Stimulated activated naive CD8-positive, alpha-beta T cell treated with anti-CD3 and anti-CD28 coated beads, Interleukin-15, Interleukin-2, amounts not matched to agents 100 U/mL and 50 U/mL, for 24 hours (primary cell): ENCODE data around the gene RPL36.
A peak's percentile ranks its signal among the peaks of the same experiment; 100 is the strongest.

Experiments
- ATAC-seq: fragments of 150-1000 bp; cut with Tn5 transposase; one replicate; pipeline ENCODE4 v1.10.0; 2021
- DNase-seq: peaks from one replicate; pipeline ENCODE4 v3.0.0; 2021

RPL36 gene

DNA sequence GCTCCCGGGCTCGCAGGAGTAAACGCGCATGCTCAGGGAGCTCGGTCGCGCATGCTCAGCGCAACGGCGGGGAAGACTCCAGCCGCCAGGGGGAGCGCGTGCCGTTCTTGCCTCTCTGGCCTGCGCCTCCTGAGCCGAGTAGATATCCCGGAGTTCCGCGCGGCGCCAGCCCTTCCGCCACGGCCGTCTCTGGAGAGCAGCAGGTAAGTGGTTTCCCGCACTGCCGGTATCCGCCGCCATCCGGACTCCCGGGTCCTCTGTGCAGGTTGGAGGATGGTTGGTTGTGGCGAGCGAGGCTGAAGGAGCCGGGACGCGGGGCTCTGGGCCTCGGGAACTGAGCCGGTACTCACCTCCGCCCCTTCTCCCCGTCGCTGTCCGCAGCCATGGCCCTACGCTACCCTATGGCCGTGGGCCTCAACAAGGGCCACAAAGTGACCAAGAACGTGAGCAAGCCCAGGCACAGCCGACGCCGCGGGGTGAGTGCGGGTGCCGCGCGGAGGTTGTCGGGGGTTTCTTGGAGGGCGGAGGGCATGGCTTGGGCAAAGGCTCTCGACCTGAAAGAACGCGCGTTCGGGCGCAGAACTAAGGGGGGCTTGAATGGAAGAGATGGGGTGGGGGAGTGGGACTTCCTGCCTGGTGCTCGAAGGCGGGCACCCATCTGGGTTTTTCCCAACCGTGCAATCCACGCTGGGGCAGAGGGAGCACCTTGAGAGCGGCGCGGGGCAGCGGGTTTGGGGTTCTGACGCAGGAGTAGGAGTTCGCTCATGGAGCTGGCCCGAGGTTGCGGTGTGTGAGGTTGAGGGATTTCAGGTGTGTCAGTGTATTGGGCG lies at the start of gene RPL36:
RPL36 (plus strand) TSS at position 171 of the 830 bp plus-strand sequence; CDS start at position 384, 213 bp downstream.
- ATAC-seq, result peak; percentile 41
- DNase-seq, result peak; percentile 99

DNA sequence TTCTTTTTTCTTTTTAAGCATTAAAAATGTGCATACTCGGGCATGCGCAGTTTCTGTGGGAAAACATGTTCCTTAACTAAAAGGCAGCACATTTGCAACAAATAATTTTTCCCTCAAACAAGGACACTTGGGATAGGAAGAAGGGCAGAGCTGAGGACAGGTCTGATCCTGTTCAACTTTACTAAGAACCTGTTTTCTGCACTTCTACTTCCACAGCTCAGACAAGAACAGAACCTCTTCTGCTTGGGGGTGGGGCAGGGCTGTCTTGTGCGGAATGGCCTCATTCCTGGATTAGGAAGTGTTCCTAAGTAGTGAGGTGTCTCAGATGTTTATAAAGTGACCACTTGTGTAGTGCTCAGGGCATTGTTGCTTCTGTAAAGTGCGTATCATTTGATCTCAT lies 48.9 kb upstream of the RPL36 start:
- no peak for ATAC-seq
- no peak for DNase-seq

DNA sequence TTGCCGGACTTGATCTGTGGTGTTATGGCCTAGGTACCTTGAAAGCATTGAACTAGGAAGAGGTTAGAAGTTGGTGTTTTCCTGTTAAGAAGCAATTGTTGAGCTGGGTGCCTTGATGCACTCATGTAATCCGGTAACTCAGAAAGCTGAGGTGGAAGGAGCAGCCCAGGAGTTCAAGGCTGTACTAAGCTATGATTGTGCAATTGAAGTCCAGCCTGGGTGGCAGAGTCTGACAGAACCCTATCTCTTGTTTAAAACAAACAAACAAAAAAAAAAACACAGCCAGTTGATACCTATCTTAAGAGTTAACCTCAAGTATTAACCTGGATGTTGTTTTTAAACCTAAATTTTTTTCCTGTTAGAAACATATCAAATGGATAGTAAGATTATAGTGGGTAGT lies 47.9 kb upstream of the RPL36 start:
- ATAC-seq (no peak), DNase-seq (no peak)

DNA sequence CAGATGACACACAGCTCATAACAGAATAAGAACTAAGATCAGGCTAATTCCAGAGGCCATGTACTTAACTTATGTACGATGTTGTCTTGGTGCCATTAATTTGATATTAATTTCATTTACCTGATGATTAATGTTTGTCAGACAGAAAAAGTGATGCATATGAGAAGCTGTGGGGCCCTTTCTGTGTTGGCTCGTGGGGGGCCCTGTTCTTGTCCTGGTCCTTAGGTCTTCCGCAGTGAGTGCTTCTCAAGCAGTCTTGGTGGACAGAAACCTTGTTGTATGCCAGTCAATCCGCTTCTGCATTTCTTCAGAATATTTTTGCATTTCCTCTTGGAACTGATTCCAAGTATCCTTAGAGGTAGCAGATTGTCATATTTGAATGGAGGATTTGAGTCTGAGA lies 47.0 kb upstream of the RPL36 start:
- no peak for ATAC-seq

DNA sequence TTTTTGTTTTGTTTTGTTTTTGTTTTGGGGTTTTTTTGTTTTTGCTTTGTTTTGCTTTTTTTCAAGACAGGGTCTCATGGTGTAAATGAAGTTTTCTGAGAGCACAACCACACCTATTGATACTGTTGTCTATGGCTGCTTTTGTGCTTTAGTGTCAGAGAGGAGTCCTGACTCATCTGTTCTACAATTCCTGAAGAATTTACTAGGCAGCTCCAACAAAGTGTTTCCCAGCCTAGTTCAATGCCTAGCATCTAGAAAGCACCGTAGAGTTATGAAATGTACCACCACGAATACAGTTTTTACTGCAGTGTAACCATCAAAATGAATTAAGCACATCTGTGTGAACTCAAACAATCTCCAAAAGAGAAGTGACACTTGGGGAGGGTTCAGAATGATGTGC lies 46.1 kb upstream of the RPL36 start:
- ATAC-seq, result no peak

More for the DNA sequence above, 47.0 kb upstream of the RPL36 start:
- no peak for DNase-seq

DNA sequence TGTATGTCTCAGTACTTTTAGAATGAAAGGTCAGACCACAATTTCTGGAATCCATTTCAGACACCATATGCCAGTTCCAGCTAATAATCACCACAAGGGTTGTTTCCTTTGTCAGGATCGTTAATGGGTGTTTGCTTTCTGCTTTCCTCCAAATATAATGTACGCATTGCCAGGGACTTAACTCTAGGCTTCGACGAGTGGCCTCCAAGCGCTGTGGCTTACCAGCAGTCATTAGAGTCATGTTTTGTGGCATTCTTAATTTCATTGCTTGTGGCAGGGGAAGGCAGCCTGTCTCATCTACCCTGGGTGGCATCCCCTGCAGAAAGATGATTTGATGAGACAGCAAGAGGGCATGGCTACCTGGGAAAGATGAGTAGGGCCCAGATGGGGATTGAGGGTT lies 44.7 kb upstream of the RPL36 start:
- DNase-seq (no peak), ATAC-seq (no peak)

More for the DNA sequence above, 46.1 kb upstream of the RPL36 start:
- no peak for DNase-seq

DNA sequence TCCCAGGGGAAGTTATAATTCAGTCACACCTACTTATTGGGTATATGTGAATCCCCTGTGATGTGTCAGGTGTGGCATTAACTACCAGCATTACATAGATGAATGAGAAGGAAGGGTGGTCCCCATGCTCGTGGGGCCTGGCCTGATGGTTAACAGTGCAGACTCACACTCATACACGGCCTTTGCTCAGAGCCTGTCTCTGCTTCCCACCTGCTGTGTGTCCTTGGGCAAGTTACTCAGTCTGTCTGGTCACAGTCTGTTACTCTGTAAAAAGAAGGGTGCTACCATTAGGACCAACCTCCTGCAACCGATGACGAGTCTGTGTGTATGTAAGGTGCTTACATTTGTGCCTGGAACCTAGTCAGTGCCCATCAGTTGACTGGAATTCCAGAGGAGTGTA lies 43.4 kb upstream of the RPL36 start:
- DNase-seq (no peak), ATAC-seq (no peak)

DNA sequence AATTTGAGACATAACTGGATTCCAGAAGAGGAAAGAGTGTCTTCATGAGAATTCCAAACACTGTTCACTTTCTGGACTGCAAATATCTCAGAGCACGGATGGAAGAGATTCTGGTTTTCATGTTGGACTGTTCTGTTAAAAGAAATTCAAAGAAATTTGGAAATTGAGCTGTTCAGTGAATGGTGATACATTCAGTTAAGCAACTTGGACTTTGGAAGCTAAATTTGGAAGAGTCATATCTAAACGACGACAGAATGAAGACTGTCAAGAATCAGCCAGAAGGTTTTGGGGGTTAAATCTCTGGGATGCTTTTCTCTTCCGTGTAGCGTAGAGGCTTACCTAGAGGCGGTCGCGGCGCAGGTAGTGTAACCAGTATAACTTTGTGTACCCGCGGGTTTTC lies 41.6 kb upstream of the RPL36 start:
- ATAC-seq (no peak), DNase-seq (no peak)

DNA sequence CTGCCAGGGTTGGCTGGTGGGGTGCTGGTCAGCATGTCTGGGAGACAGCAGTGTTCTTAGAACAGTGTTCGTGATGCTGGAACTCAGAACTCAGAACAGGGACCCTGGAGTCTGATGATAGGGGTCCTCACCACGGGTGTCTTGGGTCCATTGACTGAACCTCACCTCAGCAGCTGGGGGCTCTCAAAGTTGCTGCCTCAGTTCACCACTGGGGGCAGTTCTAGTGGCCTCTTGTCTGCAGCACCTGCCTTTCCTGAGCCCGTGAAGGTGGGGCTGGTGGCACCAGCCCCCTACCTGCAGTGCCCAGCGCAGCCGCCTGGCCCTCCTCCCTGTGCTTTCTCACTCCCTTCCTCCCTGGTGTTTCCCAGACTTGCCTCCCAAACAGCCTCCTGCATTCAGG lies 38.7 kb upstream of the RPL36 start:
- DNase-seq, result no peak
- no peak for ATAC-seq

DNA sequence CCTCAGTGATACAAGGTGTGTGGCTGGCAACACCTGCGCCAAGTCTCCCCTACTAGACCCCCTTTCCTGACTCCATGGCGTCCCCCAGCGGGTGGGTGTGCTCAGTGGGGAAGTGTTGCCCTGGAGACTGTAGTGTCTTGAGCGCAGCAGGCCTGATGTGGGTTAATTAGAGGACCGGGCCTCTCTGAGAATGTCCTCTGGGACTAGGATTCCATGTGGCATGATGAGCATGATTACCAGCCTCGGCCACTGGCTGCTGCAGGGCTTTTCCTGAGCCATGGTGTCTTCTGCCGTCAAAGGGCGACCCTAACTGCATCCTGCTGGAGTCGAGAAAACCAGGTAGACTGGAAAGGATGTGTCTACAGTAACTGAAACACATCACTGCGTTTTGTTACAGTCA lies 37.8 kb upstream of the RPL36 start:
- ATAC-seq, result peak; percentile 11
- DNase-seq, result no peak

DNA sequence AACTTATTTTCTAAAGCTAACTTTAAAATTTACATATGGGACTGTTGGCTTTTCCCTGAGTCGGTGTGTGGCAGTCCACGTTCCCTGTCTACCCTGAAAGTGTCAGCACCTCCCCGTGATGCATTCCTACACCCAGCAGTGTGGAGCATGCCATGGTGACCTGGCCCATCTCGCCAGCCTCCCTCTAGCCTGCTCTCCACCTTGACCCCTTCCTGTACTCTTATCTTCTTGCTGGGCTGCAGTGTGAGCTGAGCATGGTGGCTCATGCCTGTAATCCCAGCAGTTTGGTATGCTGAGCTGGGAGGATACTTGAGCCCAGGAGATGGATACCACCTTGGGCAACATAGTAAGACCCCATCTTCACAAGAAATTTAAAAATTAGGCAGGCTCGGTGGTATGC lies 35.2 kb upstream of the RPL36 start:
- ATAC-seq, result no peak
- DNase-seq, result no peak

DNA sequence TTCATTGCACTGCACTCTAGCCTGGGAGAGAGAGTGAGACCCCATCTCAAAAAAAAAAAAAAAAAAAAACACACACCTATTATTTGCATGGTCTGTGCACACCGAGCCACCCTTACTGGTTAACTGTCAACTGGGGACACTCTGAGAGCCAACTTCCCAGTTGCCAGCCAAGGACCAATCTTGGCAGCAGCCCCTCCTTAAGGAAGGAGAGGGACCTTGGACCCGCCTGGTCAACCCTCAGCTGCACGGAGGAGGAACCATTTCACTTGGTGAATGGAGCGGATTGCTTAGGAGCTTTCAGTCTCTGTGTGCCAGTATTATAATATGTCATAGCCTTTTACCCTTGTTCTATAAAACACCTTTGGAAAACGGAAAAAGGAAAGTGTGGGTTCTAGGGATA lies 34.7 kb upstream of the RPL36 start:
- ATAC-seq (no peak), DNase-seq (no peak)

DNA sequence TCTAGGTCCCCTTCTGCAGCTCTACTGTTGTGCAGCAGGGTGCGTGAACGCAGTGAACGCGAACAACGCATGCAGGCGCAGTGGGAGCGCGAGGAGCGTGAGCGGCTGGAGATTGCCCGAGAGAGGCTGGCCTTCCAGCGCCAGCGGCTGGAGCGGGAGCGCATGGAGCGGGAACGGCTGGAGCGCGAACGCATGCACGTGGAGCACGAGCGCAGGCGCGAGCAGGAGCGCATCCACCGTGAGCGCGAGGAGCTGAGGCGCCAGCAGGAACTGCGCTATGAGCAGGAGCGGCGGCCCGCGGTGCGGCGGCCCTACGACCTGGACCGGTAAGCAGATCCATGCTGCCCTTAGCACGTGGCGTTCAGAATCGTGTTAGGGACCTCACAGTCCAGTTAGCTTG lies 28.6 kb upstream of the RPL36 start:
- ATAC-seq (no peak), DNase-seq (no peak)

DNA sequence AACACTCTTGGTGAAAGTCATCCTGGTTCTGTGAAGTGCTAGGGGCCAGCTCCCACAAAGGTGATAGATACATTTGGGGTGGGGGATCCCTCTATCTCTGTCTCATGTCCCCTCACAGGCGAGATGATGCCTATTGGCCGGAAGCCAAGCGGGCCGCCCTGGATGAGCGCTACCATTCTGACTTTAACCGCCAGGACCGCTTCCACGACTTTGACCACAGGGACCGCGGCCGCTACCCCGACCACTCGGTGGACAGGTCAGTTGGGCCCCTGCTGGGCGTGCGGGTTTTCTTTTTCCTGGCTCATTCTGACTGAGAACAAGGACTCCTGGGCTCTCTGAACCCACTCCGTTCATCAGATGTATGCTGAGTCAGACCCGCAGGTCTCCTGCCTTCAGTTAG lies 26.2 kb upstream of the RPL36 start:
- DNase-seq (no peak), ATAC-seq (no peak)

DNA sequence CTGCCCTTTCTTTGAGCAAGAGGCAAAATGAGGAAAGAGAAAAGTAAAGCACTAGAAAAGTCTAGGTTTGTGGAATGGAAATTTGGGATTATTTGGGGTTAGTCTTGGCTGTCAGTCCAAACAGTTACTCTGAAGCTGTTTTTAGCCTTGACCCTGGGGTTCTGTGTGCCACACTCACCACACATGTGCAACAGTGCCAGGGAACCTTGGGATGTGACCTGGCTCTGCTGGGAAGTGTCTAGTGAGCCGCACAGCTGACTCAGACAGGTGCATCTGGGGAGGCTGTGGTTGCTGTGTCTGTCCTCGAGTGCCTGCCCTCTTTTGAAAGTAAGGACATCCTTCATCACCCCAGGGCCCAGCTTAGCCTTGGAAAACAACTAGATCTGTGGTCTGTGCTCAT lies 25.6 kb upstream of the RPL36 start:
- DNase-seq, result no peak
- no peak for ATAC-seq

DNA sequence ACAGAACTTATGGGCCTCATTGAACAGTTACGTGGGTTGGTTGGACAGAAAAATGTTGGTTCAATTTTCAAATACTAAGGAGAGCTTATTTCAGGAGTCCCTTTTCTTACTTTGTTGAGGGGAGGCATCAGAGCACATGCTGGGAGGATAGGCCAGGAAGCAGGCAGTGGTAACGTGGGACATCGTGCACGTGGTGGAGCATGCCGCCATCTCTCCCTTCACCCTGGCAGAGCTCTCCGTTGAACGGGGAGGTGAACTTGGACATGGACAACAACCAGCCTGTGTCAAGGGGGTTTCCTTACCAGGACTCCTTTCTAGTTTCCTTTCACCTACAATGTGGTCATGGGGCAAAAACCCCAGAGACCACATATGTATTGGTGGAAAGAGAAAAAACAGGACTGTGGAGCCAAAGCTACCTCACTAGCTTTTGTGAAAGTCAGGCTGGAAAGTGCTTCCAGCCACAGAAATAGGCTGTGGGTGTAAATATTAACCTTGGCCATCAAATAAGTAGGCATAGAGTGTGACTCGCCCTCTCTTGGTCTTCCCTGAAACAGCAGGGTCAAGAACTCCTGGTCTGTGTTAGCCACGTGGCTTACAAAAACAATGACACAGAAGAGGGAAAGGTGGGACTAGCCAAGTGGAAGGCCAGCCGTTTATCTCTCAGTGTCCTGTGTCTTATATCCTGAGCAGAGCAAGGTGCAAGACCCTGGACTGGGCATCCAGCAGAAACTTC lies 24.1 kb upstream of the RPL36 start:
- DNase-seq, result no peak
- ATAC-seq, result peak; percentile 54

DNA sequence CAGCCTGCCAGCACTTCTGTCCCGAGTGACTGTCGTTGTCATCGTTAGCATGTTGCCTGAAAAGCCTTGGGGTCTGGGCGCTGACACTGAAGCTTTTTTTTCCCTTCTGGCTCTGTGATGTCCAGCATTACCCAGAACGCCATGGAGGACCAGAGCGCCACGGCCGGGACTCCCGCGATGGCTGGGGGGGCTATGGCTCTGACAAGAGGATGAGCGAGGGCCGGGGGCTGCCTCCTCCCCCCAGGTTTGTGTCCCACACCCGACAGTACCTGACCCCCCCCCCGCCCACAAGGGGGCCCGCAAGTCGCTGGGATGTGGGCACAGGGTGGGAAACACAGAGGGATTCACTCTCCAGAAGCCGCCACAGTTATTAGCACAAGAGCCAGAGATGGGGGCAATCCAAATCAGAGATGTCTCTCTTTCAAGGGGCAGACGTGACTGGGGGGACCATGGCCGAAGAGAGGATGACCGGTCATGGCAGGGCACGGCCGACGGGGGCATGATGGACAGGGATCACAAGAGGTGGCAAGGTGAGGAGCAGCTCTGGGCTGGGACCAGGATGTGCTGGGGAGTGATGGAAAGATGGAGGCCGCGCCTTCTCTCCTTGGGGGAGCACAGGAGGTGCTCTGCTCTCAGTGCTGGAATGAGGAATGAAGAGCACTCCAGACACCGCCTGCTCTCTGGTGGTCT lies 23.0 kb upstream of the RPL36 start:
- DNase-seq, result no peak
- ATAC-seq, result no peak

DNA sequence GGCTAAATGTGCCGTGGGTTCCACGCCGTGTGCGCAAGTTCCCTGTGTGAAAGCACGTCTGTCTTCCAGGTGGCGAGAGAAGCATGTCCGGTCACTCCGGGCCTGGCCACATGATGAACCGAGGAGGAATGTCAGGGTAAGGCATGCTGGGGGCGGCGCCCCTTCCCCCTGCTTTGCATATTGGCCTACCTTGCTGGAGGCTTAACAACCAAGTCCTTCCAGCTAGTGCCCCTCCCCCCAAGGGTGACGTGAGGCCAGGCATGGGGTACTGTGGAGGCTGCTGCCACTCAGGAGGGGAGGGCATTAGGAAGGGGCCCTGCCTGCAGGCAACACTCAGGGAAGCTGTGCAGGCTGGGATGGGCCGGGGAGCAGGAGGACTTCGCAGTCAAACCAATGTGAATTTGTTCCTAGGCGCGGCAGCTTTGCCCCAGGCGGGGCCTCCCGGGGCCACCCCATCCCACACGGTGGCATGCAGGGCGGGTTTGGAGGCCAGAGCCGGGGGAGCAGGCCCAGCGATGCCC lies 22.3 kb upstream of the RPL36 start:
- no peak for ATAC-seq
- no peak for DNase-seq

DNA sequence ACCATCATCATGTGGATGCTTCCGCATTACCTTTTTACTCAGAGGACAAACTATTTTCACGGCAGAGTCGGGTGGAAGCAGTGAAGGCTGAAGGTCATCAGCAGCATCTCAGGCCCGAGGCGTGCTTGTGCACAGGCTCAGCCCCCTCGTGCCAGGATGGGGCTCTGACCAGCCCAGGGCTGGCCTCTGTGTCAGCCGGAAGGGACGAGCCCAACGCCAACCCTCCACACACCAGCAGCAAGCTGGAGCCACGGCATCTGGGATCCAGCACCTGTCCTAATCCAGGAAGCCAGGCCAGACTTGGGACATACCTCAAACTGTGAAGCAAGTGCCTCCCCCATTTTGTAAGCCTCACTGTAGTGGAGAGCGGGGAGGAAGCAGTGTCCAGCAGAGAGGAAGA lies 20.9 kb upstream of the RPL36 start:
- ATAC-seq (no peak), DNase-seq (no peak)

DNA sequence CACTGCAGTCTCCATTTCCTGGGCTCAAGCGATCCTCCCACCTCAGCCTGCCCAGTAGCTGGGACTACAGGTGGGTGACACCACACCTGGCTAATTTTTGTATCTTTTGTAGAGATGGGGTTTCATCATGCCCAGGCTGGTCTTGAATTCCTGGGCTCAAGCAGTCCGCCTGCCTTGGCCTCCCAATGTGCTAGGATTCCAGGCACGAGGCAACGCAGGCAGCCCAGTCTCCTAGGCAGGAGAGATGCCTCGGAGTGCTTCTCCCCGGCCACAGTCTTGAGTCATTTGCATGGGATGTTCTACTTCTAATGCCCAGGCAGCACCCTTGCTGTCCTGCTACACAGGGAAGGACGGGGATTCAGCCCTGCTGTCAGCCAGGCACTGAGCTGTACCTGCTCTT lies 18.5 kb upstream of the RPL36 start:
- no peak for DNase-seq
- no peak for ATAC-seq

DNA sequence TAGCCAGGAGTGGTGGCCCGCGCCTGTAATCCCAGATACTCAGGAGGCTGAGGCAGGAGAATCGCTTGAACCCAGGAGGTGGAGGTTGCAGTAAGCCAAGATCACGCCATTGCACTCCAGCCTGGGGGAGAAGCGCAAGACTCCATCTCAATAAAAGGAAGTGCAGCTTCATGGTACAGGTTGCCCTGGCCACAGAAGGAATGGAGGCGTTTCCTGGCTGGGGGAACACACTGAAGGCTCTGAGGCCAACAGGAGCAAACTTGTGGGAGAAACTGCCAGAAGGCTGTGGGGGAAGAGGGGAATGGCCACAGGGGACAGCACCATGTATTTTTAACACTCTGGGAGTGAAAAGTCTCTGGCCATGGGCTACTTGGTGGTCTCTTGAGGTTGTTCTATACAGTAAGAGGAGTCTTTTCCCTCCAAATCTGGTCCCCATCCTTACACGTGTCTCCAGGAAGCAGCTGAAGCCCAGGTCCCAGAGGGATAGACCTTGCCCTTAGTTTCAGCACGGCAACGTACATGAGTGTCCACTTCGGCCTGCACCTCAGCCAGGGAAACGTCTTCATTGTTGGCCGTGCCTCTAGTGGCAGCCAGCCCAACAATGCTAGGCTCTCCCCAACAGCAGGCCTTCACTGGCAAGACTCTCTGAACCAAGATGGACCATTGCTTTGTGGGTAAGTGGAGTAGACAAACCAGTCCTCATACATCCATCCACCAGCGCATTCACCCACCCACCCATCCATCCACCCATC lies 17.2 kb upstream of the RPL36 start:
- no peak for ATAC-seq
- DNase-seq, result no peak

DNA sequence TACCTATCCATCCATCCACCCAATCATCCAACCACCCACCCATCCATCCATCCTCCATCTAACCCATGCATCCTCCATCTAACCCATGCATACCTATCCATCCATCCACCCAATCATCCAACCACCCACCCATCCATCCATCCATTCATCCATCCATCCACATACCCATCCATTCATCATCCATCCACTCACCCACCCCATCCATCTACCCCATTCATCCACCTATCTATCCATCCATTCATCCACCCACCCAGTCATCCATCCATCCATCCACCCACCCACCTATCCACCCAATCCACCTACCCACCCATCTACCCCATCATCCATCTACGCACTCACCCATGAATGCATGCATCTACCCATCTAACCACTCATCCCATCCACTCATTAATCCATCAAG lies 16.3 kb upstream of the RPL36 start:
- DNase-seq, result no peak
- ATAC-seq, result no peak
